Activated B cell treated with CpG ODN at 0.5 μM for 24 hours (primary cell): Measurements from ENCODE around the gene TBC1D30. TPM values are rescaled to one million over a fixed set of nuclear protein-coding genes. Genes with fewer than 3 reads are reported as not detected.

Experiments used
- ATAC-seq: fragments of 200-7000 bp; cut with Tn5 transposase; one replicate; pipeline ENCODE4 v1.10.0; 2021; ENCODE audit warnings: low read depth, mild to moderate bottlenecking, moderate library complexity
- CTCF ChIA-PET: fragments of 350-600 bp; sonication (Branson Sonifier 250); formaldehyde crosslinking; loops from one replicate; lab custom pipeline; 2021; ENCODE audit warnings: antibody characterized with exemption; lab: Charles Lee
- POLR2A ChIA-PET: fragments of 350-600 bp; sonication (Branson Sonifier 250); formaldehyde crosslinking; loops from one replicate; lab custom pipeline; 2021; ENCODE audit warnings: antibody characterized with exemption; lab: Charles Lee
- DNase-seq: peaks from one replicate; pipeline ENCODE4 v3.0.0; 2022
- H3K27ac Mint-ChIP-seq: one replicate; pipeline ENCODE4 v1.8.0; 2020; ENCODE audit warnings: mixed read lengths
- H3K27me3 Mint-ChIP-seq: one replicate; pipeline ENCODE4 v1.8.0; 2021; ENCODE audit warnings: mixed read lengths
- H3K36me3 Mint-ChIP-seq: one replicate; pipeline ENCODE4 v1.8.0; 2021; ENCODE audit warnings: low read depth, mixed read lengths
- H3K4me1 Mint-ChIP-seq: one replicate; pipeline ENCODE4 v1.8.0; 2021; ENCODE audit warnings: mixed read lengths
- H3K4me3 Mint-ChIP-seq: one replicate; pipeline ENCODE4 v1.8.0; 2020; ENCODE audit warnings: mild to moderate bottlenecking, mixed read lengths
- H3K9me3 Mint-ChIP-seq: one replicate; pipeline ENCODE4 v1.8.0; 2020; ENCODE audit warnings: mixed read lengths
- intact Hi-C: fragments of 100-400 bp; cut with micrococcal nuclease; formaldehyde crosslinking; loops from one replicate; pipeline ENCODE4 v1.15.1; 2024
- total RNA-seq: library from RNA; stranded (reverse); gene quantifications from 2 replicates; pipeline ENCODE4 v1.2.3, GENCODE V29; 2022
- TF ChIP-seq, protein P1 (sequence below): fragments of 200-600 bp; IDR thresholded peaks from one replicate; pipeline ENCODE4 v1.8.0; 2022; ENCODE audit warnings: antibody characterized with exemption, mild to moderate bottlenecking

Gene TBC1D30
- total RNA-seq, 1 donor from 2014 or later: 0.13 TPM

DNA sequence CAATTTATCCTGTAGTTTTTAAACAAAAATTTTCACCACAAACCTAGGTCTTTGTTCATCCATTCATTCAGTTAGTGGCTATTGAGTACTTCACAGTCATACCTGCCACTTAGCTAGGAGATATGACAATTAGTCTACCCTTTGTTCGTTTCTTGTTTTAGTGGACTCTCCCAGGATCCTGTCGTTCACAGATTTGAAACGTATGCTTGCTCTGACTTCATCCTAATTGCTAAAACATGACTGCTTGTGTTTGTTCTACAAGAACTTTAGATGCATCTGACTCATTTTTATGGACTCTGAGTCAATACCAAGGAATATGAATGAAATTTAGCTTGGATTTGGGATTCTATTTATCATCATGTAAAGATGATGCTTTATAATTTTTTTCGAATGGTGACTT, 69.5 kb downstream of the TBC1D30 start:
- Mint-ChIP-seq H3K9me3 (no peaks in the 10 kb centered on the region), H3K27me3 (peaks cover 28% of the 10 kb centered on the region), H3K36me3 (no peaks in the 10 kb centered on the region), H3K4me1 (no peaks in the 10 kb centered on the region), H3K27ac (no peak overlapping the region), H3K4me3 (no peak overlapping the region)
- ChIA-PET CTCF (interaction anchor here (1.3 to 2.0 kb wide), 3 partner anchors 8 to 1194 kb away, joined by 3 to 8 read pairs (median 3); no protein-coding TSS in a partner anchor), POLR2A (no interaction called here)
- intact Hi-C loops: no loop called here
- TF ChIP-seq, protein P1, sequence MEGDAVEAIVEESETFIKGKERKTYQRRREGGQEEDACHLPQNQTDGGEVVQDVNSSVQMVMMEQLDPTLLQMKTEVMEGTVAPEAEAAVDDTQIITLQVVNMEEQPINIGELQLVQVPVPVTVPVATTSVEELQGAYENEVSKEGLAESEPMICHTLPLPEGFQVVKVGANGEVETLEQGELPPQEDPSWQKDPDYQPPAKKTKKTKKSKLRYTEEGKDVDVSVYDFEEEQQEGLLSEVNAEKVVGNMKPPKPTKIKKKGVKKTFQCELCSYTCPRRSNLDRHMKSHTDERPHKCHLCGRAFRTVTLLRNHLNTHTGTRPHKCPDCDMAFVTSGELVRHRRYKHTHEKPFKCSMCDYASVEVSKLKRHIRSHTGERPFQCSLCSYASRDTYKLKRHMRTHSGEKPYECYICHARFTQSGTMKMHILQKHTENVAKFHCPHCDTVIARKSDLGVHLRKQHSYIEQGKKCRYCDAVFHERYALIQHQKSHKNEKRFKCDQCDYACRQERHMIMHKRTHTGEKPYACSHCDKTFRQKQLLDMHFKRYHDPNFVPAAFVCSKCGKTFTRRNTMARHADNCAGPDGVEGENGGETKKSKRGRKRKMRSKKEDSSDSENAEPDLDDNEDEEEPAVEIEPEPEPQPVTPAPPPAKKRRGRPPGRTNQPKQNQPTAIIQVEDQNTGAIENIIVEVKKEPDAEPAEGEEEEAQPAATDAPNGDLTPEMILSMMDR: no peak
- no peak for ATAC-seq
- no peak for DNase-seq

DNA sequence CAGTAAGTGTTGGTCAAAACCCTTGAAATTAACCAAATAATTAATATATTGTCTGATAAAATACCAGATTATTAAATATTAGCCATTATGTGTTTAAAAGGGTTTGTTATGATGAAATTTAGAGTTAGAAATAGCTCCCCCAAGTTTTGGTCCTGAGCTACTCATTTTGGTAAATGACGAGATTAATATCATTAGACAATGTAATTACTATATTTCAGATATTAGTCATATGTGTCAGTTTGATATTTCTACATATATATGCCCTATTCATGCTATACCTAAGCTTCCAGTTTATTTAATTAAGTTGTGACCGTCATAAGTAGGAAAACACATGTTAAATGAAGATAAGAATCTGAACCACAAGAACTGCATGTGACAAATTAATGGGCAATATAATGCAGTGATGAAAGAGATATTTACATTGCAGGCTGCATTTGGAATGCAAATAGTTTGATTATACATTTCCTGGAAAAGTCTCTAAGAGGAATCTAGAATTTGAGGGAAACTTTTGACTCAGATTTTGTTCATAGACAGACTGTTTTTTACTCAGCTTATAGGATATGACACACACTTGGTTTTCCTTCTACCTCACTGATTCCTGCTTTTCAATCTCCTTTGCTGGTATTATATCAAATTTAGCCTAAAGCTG, 70.5 kb downstream of the TBC1D30 start:
- no peak for ATAC-seq
- Mint-ChIP-seq H3K27me3 (peaks cover 21% of the 10 kb centered on the region), H3K27ac (no peak overlapping the region), H3K9me3 (no peaks in the 10 kb centered on the region), H3K36me3 (no peaks in the 10 kb centered on the region), H3K4me3 (no peak overlapping the region), H3K4me1 (no peaks in the 10 kb centered on the region)
- POLR2A ChIA-PET: no interaction called here
- CTCF ChIA-PET: interaction anchor here (1.4 to 2.0 kb wide), 2 partner anchors 13 to 338 kb away, joined by 3 to 8 read pairs; no protein-coding TSS in a partner anchor
- intact Hi-C loops: no loop called here
- TF ChIP-seq, protein P1: no peak
- DNase-seq: no peak

GRCh38 chr12:64895526-64895925, 71.1 kb downstream of the TBC1D30 start:
- POLR2A ChIA-PET: no interaction called here
- CTCF ChIA-PET: interaction anchor here (1.4 to 2.0 kb wide), 2 partner anchors 14 to 337 kb away, joined by 3 to 8 read pairs; no protein-coding TSS in a partner anchor

GRCh38 chr12:64900540-64900939, 76.1 kb downstream of the TBC1D30 start:
- no peak overlapping the region for H3K4me3 Mint-ChIP-seq
- intact Hi-C loops: no loop called here
- no peak for DNase-seq
- no peak overlapping the region for H3K27ac Mint-ChIP-seq
- no peaks in the 10 kb centered on the region for H3K4me1 Mint-ChIP-seq
- H3K27me3 Mint-ChIP-seq: peaks cover 14% of the 10 kb centered on the region
- no peak for ATAC-seq
- H3K36me3 Mint-ChIP-seq: no peaks in the 10 kb centered on the region
- POLR2A ChIA-PET: interaction anchor here (0.7 kb wide), 1 partner anchor 1559 kb away, joined by 3 read pairs; no protein-coding TSS in a partner anchor
- TF ChIP-seq, protein P1: no peak
- H3K9me3 Mint-ChIP-seq: no peaks in the 10 kb centered on the region
- CTCF ChIA-PET: no interaction called here

More at GRCh38 chr12:64895526-64895925, 71.1 kb downstream of the TBC1D30 start:
- H3K36me3 Mint-ChIP-seq: no peaks in the 10 kb centered on the region
- H3K27me3 Mint-ChIP-seq: peaks cover 16% of the 10 kb centered on the region
- DNase-seq (no peak), ATAC-seq (no peak)
- TF ChIP-seq, protein P1: no peak
- no peak overlapping the region for H3K27ac Mint-ChIP-seq
- no peak overlapping the region for H3K4me3 Mint-ChIP-seq
- H3K4me1 Mint-ChIP-seq: no peaks in the 10 kb centered on the region
- intact Hi-C loops: no loop called here
- H3K9me3 Mint-ChIP-seq: no peaks in the 10 kb centered on the region

DNA sequence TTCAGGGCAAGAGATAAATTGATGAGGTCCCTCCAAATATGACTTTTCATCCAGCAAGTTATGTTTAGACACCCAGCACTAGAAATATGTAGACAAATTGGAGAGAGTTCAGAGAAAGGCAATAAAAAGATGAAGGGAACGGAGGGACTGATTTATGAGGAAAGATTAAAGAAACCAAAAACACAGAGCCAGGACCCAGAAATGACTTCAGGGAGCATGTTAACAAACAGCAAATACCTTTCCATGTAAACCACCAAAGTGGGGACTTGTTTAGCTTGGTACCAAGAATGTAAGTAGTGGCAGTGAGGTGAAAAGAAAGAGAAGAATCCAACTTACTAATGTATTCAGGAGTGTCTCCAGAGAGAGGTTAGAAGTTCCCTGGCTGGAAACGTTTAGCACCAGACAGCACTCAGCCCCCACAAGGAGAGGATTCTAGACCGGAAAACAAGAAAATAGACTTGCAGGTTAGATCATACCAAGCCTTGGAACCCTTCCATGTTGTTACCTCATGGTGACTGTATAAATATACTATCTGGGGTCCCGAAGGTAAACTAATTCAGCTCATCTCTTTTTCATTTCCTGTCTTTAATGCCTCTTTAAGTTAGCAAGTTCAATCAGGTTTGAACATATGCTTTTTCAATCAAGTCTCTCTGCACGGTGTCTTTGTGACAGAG, 79.2 kb downstream of the TBC1D30 start:
- intact Hi-C loops: no loop called here
- Mint-ChIP-seq H3K4me3 (no peak overlapping the region), H3K36me3 (no peaks in the 10 kb centered on the region), H3K9me3 (no peaks in the 10 kb centered on the region), H3K27me3 (peaks cover 14% of the 10 kb centered on the region), H3K4me1 (no peaks in the 10 kb centered on the region), H3K27ac (no peak overlapping the region)
- TF ChIP-seq, protein P1: no peak
- no peak for ATAC-seq
- ChIA-PET POLR2A (no interaction called here), CTCF (no interaction called here)
- DNase-seq: no peak
